HG02840 (cell line): ENCODE measurements around the gene WNK2.
"Not testable (repeated sequence)": the region's sequence is repeated elsewhere in the genome, so short reads cannot be mapped to it uniquely, and the experiment has no call there.

Experiments used
- ATAC-seq: cut with Tn5 transposase; IDR thresholded peaks from one replicate; pipeline ENCODE4 v1.9.1; 2021; ENCODE audit warnings: mild to moderate bottlenecking, moderate library complexity, moderate number of reproducible peaks; ENCODE audit not compliant: unreplicated experiment, low FRiP score

The WNK2 gene

GRCh38 chr9:93347371-93347975, 163.5 kb downstream of the WNK2 start:
- not testable (repeated sequence) for ATAC-seq

GRCh38 chr9:93353413-93354310, 169.7 kb downstream of the WNK2 start:
- not testable (repeated sequence) for ATAC-seq

- no peak for ATAC-seq
These were observed 170.5 kb downstream of the WNK2 start for GRCh38 chr9:93354451-93354850.

GRCh38 chr9:93355827-93356226, 171.9 kb downstream of the WNK2 start:
- no peak for ATAC-seq

- no peak for ATAC-seq
These were observed 173.7 kb downstream of the WNK2 start for GRCh38 chr9:93357649-93358048.

GRCh38 chr9:93359907-93360306, 176.0 kb downstream of the WNK2 start:
- not testable (repeated sequence) for ATAC-seq

- ATAC-seq = no peak
These were observed 178.1 kb downstream of the WNK2 start for GRCh38 chr9:93361995-93362394.

GRCh38 chr9:93364734-93365426, 180.9 kb downstream of the WNK2 start:
- ATAC-seq = no peak

- no peak for ATAC-seq
These were observed 181.6 kb downstream of the WNK2 start for GRCh38 chr9:93365427-93366118.

- no peak for ATAC-seq
These were observed 182.1 kb downstream of the WNK2 start for GRCh38 chr9:93366119-93366447.

GRCh38 chr9:93366486-93366885, 182.5 kb downstream of the WNK2 start:
- ATAC-seq = not testable (repeated sequence)

- ATAC-seq = no peak
These were observed 184.5 kb downstream of the WNK2 start for GRCh38 chr9:93368437-93368836.

- ATAC-seq = no peak
These were observed 185.7 kb downstream of the WNK2 start for GRCh38 chr9:93369686-93370085.
